Activated gamma-delta T cell treated with Interleukin-2 at 50 U/mL for 16 hours (primary cell): ENCODE data around the gene PREB.
"Not testable (repeated sequence)": the region's sequence is repeated elsewhere in the genome, so short reads cannot be mapped to it uniquely, and the experiment has no call there.

Experiments
- DNase-seq: peaks from one replicate; pipeline ENCODE4 v3.0.0-alpha.2; 2020

Gene PREB, protein sequence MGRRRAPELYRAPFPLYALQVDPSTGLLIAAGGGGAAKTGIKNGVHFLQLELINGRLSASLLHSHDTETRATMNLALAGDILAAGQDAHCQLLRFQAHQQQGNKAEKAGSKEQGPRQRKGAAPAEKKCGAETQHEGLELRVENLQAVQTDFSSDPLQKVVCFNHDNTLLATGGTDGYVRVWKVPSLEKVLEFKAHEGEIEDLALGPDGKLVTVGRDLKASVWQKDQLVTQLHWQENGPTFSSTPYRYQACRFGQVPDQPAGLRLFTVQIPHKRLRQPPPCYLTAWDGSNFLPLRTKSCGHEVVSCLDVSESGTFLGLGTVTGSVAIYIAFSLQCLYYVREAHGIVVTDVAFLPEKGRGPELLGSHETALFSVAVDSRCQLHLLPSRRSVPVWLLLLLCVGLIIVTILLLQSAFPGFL

DNA sequence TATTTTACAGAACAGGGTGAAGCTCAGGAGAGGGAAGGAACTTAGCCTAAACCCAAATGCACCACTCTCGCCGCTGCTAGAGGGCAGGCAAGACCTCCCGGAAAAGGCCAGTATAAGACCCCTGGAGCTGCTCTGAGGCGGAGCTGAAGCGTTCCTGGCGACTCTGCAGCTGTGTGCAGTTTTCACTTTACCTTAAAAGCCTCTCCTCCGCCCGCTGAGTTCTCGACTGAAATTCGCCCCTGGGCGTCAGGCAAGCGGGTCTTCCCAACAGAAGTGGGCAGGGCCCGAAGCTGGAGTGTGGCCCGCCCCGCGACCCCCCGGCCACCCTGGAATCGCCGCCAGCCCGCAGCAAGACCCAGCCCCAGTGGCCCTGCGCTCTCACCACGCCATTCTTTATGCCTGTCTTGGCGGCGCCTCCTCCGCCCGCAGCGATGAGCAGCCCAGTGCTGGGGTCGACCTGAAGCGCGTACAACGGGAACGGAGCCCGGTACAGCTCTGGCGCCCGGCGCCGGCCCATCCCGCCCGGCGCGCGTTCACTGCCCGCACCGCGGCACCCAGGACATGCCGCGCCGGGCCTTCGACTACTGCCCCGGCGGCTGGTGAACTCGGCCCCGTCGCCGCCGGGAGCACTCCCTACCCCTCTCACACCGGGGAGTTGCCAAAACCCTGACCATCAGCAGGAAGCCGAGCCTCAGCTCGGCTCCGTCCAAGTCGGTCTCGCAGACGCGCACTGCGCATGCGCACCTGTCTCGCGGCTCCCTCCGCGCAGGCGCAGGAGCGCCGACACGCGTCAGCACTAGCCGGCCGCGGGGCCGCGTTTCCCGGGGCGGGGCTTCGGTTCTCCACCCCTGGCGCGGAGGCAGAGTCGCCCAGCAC is at the start of gene PREB:
Gene PREB (minus strand): TSS at position 732 of the 876 bp plus-strand sequence. CDS start 215 bp downstream, at position 517.
- DNase-seq = peak; percentile 98

DNA sequence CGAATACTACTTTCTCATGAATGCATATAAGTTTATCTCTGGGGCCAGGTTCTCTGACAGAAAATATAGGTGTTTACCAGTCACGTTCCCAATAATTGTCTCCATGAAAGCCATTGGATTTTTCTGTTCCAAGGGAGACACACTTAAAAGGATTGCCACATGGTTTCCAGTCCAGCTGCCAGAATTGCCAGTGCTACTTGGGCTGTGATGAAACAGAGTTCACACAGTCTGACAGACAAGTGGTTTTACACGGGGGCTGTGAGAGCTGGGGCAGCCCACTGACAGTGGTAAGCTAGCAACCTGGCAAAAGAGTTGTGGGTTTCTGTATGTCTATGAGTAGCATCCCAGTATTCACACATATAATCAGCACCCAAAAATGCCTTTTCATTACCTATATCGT is 49.7 kb upstream of the PREB start:
- no peak for DNase-seq

DNA sequence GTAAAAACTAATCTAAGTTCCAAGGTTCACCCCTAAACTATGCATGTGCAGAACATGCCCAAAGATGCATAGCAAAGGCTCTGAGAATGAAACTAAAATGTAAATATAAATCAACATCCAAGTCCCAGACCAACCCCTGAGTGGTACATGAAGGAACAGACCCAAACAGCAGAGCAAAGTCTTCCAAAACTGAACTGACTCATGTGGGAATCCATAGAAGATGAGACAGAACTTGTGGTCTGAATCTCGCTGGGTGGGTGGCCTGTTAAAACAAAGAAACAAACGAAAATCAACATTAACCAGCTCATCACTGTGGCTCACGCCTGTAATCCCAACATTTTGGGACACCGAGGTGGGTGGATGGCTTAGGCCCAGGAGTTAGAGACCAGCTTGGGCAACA is 47.9 kb upstream of the PREB start:
- DNase-seq = no peak

DNA sequence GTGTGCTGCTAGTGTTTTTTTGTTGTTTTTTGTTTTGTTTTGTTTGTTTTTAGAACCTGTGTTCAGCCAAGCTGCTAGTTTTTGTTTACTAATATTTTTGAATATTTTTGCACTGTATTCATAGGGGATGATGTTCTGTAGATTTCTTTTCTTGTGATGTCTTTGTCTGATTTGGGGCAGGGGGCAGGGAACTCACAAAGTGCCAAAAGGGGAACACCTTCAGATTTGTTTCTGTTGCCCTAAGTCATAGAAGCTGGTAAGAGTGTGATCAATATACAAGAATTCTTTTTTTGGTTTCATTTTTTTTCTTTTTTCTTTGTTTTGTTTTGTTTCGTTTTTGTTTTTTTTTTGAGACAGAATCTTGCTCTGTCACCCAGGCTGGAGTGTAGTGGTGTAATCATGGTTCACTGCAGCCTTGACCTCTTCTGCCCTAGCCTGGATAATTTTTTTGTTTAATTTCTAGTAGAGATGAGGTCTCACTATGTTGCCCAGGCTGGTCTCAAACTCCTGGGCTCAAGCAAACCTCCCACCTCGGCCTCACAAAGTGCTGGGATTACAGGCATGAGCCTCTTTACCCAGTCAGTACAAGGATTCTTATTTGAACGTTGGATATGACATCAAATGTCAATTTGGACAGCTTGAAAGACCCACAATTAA is 45.0 kb upstream of the PREB start:
- no peak for DNase-seq

DNA sequence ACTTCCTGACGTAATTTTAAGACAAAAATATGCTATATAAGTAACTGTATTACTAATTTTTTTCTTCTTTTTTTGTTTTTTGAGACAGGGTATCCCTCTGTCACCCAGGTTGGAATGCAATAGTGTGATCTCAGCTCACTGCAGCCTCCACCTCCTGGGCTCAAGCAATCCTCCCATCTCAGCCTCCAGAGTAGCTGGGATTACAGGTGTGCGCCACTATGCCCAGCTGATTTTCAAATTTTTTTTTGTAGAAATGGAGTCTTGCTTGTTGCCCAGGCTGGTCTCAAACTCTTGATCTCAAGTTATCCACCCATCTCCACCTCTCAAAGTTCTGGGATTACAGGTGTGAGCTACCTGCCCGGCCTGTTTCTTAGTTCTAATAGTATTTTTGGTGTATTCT is 44.0 kb upstream of the PREB start:
- DNase-seq = no peak

DNA sequence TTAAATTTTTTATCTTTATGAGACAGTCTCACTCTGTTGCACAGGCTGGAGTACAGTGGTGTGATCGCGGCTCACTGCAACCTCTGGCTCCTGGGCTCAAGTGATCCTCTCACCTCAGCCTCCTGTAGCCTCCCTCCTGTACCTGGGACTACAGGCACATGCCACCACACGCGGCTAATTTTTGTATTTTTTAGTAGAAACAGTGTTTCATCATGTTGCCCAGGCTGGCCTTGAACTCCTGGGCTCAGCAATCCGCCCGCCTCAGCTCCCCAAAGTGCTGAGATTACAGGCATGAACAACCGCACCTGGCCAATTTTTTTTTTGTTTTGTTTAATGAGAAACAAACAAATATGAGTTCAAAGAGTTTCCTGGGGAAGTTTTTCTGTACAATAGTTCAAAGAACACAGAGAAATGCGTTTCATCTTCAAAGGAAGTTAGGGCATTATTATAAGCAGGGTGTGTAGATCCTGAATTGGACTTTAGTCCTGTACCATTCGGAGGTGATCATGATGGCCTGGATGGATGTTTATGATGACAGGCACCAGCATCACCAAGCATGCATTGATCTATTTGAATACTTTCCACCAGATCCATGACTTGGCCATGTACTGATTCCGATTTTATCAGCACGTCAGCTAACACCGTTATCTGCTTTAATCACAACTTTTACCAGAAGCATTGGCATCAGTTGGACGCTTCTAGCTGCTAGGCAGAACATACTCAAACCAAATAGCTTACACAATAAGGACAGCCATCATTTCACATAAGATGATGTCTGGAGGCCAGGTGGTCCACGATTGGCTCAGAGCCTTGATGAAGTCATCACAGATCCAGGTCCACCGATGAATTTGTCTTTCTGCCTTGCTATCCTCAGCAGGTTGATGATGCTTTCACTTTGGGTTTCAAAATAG is 43.3 kb upstream of the PREB start:
- no peak for DNase-seq

DNA sequence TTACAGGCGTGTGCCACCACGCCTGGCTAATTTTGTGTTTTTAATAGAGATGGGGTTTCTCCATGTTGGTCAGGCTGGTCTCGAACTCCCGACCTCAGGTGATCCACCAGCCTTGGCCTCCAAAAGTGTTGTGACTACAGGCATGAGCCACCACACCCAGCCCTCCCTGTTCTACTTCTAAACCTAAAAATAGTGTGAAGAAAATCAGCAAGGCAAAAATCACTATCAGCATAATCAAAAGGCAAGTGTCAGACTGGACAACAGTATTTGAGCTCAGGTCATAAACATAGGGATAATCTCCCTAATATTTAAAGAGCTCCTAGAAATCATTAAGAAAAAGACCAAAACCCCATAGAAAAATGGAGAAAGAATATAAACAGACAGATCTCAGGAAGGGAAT is 41.3 kb upstream of the PREB start:
- DNase-seq = not testable (repeated sequence)

DNA sequence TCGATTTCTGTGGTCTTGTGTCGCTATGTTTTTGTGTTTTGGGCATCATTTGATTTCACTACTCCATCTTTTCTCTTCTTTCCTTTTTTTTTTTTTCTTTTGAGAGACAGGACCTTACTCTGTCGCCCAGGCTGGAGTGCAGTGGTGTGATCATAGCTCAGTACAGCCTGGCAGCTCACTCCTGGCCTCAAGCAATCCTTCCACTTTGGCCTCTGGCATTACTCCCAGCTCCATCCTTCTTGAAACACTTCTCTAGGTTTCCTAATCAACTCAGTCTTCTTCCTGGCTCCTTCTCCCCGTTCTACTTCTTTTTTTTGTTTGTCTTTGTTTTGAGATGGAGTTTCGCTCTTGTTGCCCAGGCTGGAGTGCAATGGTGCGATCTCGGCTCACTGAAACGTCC is 40.9 kb upstream of the PREB start:
- DNase-seq = no peak

DNA sequence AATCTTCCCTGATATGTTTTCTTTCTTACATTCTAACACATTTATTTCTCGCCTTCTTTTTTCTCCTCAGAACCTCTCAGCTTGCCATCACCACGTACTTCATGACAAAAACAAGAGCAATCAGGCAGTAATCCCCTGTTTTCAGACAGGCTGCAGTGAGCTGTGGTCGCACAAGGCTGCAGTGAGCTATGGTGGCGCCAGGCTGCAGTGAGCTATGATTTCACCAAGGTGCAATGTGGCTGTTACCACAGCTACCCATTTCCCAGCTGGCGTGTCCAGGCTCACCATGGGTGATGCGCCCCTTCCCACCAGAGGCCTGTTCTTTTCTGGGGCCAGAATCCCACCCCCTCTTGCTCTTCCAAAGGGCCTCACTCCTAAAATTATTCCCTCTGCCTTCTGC is 40.2 kb upstream of the PREB start:
- no peak for DNase-seq

DNA sequence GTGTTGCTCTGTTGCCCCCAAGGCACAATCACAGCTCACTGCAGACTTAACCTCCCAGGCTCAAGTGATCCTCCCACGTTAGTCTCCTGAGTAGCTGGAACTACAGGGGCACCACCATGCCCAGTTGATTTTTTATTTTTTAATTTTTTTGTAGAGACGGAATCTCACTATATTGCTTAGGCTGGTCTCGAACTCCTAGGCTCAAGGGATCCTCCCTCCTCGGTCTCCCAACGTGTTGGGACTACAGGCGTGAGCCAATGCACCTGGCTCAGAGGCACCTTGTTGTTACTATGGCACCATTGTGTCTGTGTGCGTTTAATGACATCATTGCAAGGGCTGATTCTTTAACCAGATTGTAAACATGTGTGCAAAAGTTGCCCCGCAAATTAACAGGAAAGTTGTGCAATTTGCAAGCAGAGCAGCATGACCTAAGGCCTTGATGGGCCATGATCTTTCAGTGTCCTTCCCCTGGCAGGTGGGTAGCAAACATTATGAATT is 37.0 kb upstream of the PREB start:
- DNase-seq = no peak

DNA sequence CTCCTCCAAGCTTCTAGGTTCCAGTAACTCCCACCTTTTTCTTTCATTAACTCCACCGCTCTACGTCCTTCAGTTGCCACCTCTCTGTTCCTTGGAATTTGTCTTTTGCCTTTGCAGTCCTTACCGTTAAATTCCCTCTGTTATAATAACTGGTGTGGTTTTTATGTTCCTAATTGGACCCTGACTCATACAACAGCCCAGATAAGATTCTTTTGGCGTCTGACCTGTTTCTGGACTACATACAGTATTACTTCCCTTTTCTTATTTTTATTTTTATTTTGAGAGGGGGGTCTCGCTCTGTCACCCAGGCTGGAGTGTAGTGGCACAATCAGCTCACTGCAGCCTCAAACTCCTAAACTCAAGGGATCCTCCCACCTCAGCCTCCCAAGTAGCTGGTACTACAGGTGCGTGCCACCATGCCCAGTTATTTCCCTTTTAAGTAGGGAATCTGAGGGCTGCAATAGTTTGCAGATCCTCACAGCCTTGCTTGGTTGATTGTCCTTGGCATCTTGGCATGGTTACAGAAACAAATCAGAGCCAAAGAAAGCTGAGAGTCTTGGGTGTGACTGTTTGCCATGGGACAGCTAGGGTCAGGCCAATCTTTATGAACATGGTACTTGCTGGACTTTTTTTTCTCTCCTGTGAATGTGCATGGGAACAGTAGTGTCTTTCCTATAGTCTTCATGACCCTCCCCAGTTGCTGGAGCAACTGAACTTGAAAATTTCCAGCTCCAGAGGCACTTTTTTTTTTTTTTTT is 36.3 kb upstream of the PREB start:
- no peak for DNase-seq

DNA sequence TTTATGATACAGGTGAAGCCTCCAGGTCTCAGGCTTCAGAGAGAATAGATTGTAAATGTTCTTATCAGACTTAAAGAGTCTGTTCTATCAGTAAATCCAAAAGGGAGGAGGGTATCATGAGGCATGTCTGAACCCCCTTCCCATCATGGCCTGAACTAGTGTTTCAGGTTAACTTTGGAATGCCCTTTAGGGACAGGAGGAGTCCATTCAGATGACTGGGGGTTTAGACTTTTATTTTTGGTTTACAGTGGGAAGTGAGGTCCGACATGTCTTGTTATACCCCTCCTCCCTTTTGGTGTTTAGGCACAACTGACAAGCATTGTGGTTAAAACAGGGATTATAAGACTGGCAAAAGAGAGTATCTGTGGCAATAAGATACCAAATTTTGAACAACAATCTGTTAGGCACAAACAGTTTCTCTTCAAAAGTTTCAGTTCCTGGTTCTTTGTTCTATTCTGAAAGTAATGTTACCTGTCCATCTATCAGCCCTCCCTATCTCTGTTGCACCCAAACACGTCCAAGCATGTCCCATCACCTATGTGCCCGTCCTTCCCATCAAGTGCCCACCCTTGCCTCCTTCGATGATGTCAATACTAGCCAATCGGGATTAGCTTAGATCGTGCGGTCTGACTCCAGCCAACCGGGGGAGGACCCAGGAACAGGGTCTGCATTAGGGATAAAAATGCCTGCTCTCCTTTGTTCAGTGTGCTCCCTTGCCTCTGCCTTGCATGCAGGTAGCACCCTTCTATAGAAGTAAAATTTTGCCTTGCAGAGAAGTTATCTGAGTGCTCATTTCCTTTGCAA is 30.7 kb upstream of the PREB start:
- DNase-seq = no peak

DNA sequence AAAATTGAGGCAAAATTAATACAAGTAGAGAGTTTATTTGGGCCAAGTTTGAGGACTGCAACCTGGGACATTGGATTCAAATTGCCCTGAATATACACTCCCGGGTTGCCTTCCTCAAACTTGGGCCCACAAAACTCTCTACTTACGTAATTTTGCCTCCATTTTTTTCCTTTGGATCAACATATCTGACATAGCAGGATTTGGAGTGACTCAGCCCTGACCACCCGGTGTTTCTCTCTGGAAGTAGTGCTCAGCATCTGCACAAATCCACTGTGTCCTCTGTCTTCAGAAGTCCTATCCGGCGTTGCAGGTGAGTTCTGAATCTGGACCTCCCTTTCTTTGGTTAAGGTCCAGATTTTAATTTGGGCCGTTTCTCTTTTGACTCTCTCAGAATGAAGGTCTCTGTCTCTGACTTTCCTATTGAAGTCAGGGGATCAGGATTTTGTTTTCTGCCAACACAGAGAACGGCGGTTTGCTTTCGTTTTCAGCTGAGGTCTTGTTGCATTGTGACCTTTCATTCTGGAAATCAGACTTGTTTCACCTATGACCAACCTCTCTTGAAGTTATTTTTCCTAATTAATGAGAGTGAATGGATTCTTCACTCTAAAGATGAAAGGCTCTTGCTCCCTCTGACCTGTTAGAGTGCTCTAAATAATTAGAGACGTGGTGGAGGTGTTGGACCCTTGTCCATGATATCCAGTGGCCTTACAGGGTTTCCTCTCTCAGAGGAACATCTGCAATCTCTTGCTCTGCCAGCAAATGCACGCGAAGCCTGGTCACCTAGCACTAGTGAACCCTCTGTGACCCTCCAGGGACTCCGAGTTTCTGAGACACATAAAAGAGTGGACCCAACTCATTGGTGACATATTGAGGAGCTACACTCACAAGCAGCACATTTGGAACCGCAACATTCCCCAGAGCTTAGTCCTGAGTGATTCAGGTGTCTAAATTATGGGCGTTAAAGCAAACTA is 28.0 kb upstream of the PREB start:
- no peak for DNase-seq

DNA sequence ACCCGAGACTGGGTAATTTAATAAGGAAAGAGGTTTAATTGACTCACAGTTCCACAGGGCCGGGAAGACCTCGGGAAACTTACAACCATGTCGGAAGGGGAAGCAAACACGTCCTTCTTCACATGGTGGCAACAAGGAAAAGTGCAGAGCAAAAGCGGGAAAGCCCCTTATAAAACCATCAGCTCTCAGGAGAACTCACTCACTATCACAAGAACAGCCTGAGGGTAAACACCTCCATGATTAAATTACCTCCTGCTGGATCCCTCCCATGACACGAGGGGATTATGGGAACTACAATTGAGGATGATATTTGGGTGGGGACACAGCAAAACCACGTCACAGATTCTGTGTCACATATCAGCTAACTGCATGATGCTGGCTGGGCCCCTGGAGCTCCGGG is 25.8 kb upstream of the PREB start:
- DNase-seq = no peak

DNA sequence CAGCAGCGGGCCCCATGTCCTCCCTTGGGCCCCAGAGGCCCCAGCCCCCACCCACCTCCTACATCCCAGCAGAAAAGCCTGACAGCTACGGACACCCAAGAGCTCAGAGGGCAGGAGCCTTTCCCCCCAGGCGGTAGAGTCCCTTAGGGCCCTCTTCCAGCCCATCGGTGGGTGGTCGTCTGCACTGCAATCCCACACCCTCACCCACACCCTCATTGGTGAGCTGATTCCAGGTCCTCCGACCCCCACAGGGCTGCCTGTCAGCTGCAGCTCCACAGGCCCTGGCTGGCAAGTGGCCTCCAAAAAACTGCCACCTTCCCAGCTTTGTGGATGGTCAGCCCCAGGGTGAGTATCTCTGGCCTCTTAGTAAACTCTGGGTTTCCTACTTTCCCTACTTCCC is 24.8 kb upstream of the PREB start:
- no peak for DNase-seq

DNA sequence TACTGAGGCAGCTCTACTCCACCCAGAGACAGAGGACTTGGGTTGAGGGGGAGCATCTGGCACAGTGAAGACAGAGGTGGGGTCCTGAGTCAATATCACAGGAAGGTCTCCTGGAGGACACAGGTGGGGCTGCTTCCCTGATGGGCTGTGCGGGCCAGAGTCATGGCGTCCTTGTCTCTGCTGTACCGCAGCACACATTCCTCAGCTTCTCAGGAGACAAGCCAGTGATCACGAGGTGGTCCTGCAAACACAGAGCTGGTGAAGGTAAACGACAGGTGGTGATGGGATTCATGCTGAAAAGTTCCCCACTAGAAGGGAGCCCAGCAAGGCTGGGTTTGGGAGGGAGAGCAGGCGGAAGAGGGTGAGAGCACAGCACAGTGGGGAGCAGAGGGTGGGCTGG is 24.0 kb upstream of the PREB start:
- DNase-seq = no peak

DNA sequence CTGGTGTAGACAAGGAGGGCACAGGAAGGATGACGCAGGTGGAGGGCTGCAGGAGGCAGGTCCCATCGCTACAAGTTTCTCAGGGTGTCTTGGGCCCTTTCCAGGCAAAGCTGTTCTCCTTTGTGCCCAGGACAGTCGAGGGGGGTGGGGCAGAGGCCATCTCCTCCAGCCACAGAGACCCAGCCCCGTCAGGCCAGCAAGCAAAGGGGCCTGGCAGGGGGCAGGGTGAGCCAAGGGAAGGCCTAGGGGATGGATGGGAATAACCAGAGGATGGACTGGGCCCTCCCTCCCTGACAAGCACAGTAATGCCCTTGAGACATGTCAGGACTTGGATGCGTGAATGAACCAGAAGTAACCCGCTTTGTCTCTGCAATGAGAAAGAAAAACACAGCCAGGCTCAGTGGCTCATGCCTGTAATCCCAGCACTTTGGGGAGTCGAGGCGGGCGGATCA is 20.7 kb upstream of the PREB start:
- DNase-seq = no peak

DNA sequence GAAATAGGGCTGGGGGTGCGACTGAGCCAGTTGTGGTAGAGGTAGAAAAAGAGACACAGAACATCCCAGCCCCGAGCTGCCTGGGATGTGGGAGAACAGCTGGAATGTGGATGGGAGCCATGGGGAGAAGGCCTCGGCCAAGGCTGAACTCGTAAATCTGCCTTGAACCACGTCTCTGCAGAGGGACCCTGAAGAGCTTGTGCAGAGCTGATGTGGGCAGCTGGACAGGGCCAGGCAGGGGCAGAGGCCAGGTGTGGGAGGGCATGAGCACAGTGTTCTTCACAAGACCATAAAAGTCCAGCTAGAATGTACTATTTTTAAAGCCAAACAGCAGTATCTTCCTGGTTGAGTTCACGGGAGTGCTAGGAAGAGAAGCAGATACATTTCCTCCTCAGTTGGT is 20.1 kb upstream of the PREB start:
- DNase-seq = no peak

DNA sequence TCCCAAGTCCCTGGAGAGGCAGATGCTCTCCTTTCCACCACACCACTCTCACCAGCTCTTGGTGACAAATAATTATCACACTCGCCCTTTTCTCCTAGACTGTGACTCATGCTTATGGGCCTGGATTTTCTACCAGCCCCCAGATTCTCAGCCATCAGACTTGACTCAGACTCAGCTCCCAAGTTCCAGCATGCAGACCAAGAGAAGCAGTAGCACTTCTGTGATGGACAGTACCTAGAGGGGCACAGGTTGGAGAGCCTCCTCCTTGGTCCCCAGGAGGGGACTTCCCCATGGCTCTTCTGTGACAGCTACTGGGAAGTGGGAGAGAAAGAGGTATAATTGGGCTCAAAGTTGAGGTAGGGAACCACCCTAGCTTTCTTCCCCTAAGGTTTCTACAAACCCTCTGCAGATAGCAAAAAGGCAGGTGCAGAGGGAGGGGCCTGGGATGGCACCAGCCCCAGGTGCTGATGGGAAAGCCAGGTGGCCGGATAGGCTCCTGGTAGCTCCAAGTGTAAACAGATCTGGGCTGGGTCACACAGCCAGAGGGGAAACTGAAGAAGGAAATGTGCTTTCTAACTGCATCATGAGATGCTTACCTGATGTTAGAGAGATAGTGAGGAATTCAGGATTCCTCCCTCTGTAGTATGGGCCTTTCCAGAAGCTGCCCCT is 18.5 kb upstream of the PREB start:
- no peak for DNase-seq
